Fibroblast of villous mesenchyme (primary cell): ENCODE results near the gene KAZN. TPM values are rescaled to one million over a fixed set of nuclear protein-coding genes. Genes with fewer than 3 reads are reported as not detected.

Experiments
- DNase-seq: peaks from one replicate; pipeline ENCODE4 v3.0.0-alpha.2; 2010; ENCODE audit warnings: low read depth
- H3K4me3 ChIP-seq: 2 replicates; pipeline ENCODE4 v1.5.1; 2011; ENCODE audit warnings: low read depth, mild to moderate bottlenecking, low read length
- total RNA-seq: library from RNA; depleted of rRNA; stranded (reverse); fragments of >200 nt; gene quantifications from 2 replicates; pipeline ENCODE4 v1.2.3, GENCODE V29; 2012
- TF ChIP-seq, protein P1 (sequence below): IDR thresholded peaks from 2 replicates; pipeline ENCODE4 v1.5.1; 2012; ENCODE audit warnings: low read depth, mild to moderate bottlenecking, low read length; ENCODE audit not compliant: insufficient read depth

Gene KAZN
- total RNA-seq, 1 donor, result 8.6 TPM

DNA sequence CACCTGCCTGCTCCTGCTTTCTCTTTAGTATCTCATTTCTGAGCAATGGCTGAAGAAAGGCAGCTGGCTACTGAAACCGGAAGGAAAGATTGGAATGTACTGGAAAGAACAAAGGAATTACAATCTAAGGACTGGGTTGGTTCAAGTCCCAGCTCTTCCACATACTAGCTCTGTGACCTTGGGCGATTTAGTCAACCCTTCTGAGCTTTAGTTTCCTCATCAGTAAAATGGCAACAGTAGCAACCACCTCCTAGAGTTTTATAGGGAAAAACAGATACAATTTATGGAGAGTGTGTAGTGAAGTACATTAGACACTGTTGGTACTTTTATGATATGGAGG, 158.8 kb downstream of the KAZN start:
- TF ChIP-seq, protein P1, sequence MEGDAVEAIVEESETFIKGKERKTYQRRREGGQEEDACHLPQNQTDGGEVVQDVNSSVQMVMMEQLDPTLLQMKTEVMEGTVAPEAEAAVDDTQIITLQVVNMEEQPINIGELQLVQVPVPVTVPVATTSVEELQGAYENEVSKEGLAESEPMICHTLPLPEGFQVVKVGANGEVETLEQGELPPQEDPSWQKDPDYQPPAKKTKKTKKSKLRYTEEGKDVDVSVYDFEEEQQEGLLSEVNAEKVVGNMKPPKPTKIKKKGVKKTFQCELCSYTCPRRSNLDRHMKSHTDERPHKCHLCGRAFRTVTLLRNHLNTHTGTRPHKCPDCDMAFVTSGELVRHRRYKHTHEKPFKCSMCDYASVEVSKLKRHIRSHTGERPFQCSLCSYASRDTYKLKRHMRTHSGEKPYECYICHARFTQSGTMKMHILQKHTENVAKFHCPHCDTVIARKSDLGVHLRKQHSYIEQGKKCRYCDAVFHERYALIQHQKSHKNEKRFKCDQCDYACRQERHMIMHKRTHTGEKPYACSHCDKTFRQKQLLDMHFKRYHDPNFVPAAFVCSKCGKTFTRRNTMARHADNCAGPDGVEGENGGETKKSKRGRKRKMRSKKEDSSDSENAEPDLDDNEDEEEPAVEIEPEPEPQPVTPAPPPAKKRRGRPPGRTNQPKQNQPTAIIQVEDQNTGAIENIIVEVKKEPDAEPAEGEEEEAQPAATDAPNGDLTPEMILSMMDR, result no peak
- H3K4me3 ChIP-seq, result no peak overlapping the region
- no peak for DNase-seq

DNA sequence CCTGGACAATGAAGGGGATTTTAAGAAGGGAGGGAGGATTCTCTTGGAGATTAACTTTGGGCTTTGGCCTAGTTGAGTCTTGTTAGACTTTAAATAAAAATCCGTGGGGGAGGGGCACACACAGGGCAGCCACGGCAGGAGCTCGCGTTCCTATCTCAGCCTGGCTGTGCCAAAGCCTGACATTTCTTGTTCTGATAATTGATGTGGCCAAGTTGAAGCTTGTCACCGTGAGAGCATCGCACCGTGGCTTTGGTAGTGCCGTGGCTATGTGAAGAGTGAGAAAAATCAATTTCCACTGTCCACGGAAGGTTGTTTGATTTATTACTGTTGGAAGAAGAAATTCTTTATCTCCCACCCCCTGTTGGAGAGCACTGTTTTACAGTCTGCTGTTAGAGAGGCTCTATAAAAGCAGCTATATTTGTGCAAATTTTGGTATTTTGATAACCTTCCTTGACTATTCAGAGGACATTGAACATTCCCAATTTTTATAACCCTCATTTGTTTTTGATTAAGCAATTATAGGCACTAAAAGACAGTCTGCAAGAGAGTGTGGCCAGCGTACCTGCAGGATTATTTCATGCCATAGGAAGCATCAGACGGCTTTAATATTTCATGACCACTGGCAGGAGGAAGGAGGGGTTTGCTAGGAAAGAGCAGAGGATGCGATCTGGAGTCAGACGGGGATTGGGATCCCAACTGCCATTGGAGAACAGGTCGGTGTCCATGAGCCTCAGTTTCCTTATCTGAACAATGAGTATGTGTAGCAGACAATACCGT, 160.7 kb downstream of the KAZN start:
- TF ChIP-seq, protein P1, result no peak
- no peak overlapping the region for H3K4me3 ChIP-seq
- DNase-seq, result no peak

DNA sequence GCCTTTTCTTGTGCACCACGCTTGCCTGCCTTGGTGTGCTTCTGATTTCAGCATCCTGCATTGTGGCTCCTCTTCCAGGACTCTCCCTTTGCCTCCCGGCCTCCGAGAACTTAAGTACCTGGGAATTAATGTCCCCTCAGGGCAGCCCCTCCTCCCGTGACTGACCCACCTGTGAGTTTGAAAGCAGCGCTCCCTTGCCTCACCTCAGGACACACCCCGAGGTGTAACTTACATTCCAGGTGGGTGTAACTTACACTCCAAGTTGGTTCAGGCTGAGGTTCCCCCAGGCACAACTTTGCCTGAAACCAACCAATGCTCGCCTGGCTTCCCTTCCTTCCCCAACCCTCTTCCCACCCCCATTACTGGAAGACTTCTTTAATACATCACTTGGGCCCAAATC, 161.4 kb downstream of the KAZN start:
- no peak overlapping the region for H3K4me3 ChIP-seq
- DNase-seq, result no peak
- TF ChIP-seq, protein P1, result no peak

DNA sequence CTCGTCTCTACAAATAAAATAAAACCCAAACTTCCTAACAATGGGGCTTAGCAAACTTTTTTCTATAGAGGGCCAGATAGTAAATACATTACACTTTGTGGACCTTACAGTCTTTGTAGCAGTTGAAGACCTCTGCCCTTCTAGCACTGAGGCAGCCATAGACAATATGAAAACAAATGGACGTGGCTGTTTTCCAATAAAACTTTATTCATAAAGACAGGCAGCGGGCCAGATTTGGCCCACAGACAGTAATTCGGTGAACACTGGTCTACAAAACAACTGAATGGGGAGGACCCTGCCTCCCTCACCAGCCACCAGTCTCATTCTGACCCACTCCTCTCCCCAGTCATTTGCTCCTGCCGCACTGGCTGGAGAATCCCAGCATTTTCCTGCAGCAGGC, 162.3 kb downstream of the KAZN start:
- TF ChIP-seq, protein P1, result no peak
- H3K4me3 ChIP-seq, result no peak overlapping the region
- no peak for DNase-seq

DNA sequence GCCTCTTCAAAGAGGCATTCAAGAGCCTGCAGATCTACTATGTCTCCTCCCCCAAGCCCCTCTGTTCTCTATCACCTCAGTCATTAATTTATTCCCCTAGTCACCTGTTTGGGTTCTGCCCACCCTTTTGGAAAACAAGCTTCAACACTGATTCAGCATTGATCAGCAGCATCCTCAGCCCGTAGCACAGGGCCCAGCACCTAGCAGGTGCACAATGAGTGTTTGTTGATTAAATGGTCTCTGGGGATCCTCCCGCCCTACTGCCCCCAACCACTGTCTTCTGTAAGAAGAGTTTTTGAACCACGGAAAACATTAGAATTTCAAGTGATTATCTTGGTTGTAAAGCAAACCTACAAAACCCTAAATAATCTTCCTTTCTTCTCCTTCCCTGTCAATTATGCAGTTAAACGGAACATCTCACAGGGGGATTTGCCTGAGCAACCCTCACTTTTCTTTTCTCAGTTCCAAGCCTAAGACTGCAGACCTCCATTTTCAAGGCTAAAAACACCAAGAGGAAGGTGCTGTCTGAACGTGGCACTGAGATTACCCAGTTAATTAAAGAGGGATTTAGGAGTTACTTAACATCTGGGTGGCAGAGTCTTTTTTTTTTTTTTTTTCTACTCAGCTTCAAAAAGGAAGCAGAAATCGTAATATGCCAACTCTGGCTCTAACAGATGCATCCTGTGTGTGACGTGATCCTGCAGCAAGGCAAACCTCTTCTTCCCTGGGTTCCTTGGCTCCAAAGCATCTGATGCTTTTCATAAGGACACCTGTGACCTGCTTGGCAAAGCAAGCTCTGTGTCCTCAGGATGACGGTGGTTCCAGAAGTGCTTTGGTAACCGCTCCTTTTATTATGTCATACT, 163.0 kb downstream of the KAZN start:
- no peak overlapping the region for H3K4me3 ChIP-seq
- no peak for DNase-seq
- TF ChIP-seq, protein P1, result no peak

DNA sequence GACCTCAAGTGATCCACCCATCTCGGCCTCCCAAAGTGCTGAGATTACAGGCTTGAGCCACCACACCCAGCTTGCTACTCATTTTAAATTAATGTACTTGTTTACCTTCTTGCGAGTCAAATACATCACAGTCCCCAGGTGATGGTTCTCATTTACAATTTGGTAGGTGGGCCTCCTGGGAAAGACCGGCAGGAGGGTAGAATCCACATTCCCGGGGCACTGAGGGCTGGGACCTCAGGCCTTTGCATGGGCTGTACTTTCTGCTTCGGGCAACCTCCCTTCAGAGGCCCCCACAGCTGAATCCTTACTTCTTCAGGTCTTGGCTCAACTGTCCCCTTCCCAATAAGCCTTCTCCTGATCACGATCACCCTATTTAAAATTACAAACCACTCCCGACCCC, 165.5 kb downstream of the KAZN start:
- DNase-seq, result no peak
- H3K4me3 ChIP-seq, result no peak overlapping the region
- TF ChIP-seq, protein P1, result no peak
